ENCODE measurements around the gene UBE3C.

- TF ChIP-seq POLR2AphosphoS5 (IDR thresholded peaks at IDR 0.05; ENCODE audit: low read depth, low read length) (no peak), CTCF (IDR thresholded peaks at IDR 0.05) (no peak), SIN3A (IDR thresholded peaks at IDR 0.05; ENCODE audit: borderline replicate concordance, insufficient read depth, low read depth, low read length) (no peak), TCF7L2 (IDR thresholded peaks at IDR 0.05; ENCODE audit: low read depth, low read length) (no peak), REST (IDR thresholded peaks at IDR 0.05; ENCODE audit: insufficient read depth in 1 of 2, low read depth in 2 of 2, low read length in 1 of 2) (no peak)
Observed at GRCh38 chr7:157141525-157142060, 2.9 kb downstream of the UBE3C start.

Data from Panc1 (cell line).